Body of pancreas (tissue), 4 donors: ENCODE measurements around the gene EMP2. TPM values are rescaled to one million over a fixed set of nuclear protein-coding genes. Genes with fewer than 3 reads are reported as not detected.

Experiments
- ATAC-seq: fragments of 150-250 bp; one replicate; pipeline ENCODE4 v1.9.1; 2016
- DNase-seq, 4 donors: peaks; one replicate each; pipeline ENCODE4 v3.0.0-alpha.2; 2019
- H3K27ac ChIP-seq, 4 donors: fragments of 200-600 bp; sonication (generic); 1 replicate in 3 of 4; 2 replicates in 1 of 4; pipeline versions ENCODE4 v1.5.1 to v1.6.1; 2016 to 2019; ENCODE audit warnings: mild to moderate bottlenecking in 1 of 4, mixed read lengths in 1 of 4, moderate library complexity in 1 of 4
- H3K27me3 ChIP-seq, 2 donors: fragments of 200-600 bp; sonication (generic); one replicate each; pipeline ENCODE4 v1.6.0; 2016; ENCODE audit warnings: mild to moderate bottlenecking in 1 of 2
- H3K36me3 ChIP-seq, 2 donors: fragments of 200-600 bp; sonication (generic); replicated peaks in 1 of 2; 2 replicates each; pipeline ENCODE4 v1.5.1; 2016; ENCODE audit warnings: low read depth in 2 of 2; ENCODE audit not compliant: insufficient read depth in 1 of 2
- H3K4me1 ChIP-seq: fragments of 200-600 bp; sonication (generic); one replicate; pipeline ENCODE4 v1.6.0; 2016
- H3K4me3 ChIP-seq, 2 donors: fragments of 200-600 bp; sonication (generic); 1 replicate in 1 of 2; 2 replicates in 1 of 2; pipeline ENCODE4 v1.5.1; 2016 to 2019
- H3K9me3 ChIP-seq, 3 donors: fragments of 200-600 bp; sonication (generic); 1 replicate in 2 of 3; 2 replicates in 1 of 3; pipeline ENCODE4 v1.5.1; 2016
- CTCF ChIP-seq, 7 experiments: fragments of 450-650 bp in 4 of 7; fragments of 200-600 bp in 3 of 7; sonication (generic) in 3 of 7; IDR thresholded peaks; one replicate each; pipeline ENCODE4 v1.5.1; 2016 to 2019; ENCODE audit warnings: antibody characterized with exemption in 7 of 7
- POLR2A ChIP-seq, 3 donors: fragments of 450-650 bp; IDR thresholded peaks; one replicate each; pipeline ENCODE4 v1.6.1; 2016; ENCODE audit warnings: antibody characterized with exemption in 3 of 3, mild to moderate bottlenecking in 2 of 3
- WGBS, 2 donors: methylation state at CpG; one replicate each; pipeline ENCODE4 v1.1.5; 2017; 5-methylcytosine and 5-hydroxymethylcytosine counted together
- intact Hi-C: fragments of 100-400 bp; cut with DNase I; formaldehyde crosslinking; loops from one replicate; pipeline ENCODE4 v1.15.1; 2023
- total RNA-seq, 2 donors: library from RNA; depleted of rRNA; stranded (reverse); fragments of >200 nt; gene quantifications; one replicate each; pipeline ENCODE4 v1.1.0, GENCODE V29; 2016

Gene EMP2
- total RNA-seq, 2 donors from 2014 or later = 8.6 to 17.9 TPM

GRCh38 chr16:10577305-10578202 is 2.8 kb downstream of the EMP2 start:
- H3K9me3 ChIP-seq = no peaks in the 10 kb centered on the region
- no peaks in the 10 kb centered on the region for H3K27me3 ChIP-seq
- 32 to 41% methylated on average over 11 to 17 of the region's 17 CpGs for WGBS, 2 donors
- DNase-seq = peak in 2 of 4 donors; percentile 36 to 40
- no peak for ATAC-seq
- peak overlapping the region in 3 of 4 donors; percentile 2 to 28 (median 25) for H3K27ac ChIP-seq
- no peaks in the 10 kb centered on the region for H3K36me3 ChIP-seq
- intact Hi-C loops = no loop called here
- TF ChIP-seq POLR2A (IDR thresholded peaks at IDR 0.05) (no peak), CTCF (IDR thresholded peaks at IDR 0.05) (no peak)
- H3K4me1 ChIP-seq = peaks cover 40% of the 10 kb centered on the region
- no peak overlapping the region for H3K4me3 ChIP-seq

- intact Hi-C loops = no loop called here
- no peak for TF ChIP-seq POLR2A (IDR thresholded peaks at IDR 0.05)
- TF ChIP-seq CTCF (IDR thresholded peaks at IDR 0.05) = no peak
- DNase-seq (no peak), ATAC-seq (no peak)
- no peak overlapping the region for H3K4me3 ChIP-seq
- WGBS, 2 donors = 72 to 78% methylated on average over 5 to 17 of the region's 17 CpGs
- H3K9me3 ChIP-seq = no peaks in the 10 kb centered on the region
- peak overlapping the region in 1 of 4 donors; percentile 30 for H3K27ac ChIP-seq
- H3K36me3 ChIP-seq = no peaks in the 10 kb centered on the region
- no peaks in the 10 kb centered on the region for H3K27me3 ChIP-seq
- peaks cover 40% of the 10 kb centered on the region for H3K4me1 ChIP-seq
Observed at GRCh38 chr16:10576390-10577304, 3.8 kb downstream of the EMP2 start.

GRCh38 chr16:10575506-10576130 is 4.8 kb downstream of the EMP2 start:
- TF ChIP-seq CTCF (IDR thresholded peaks at IDR 0.05) = no peak
- no peak for TF ChIP-seq POLR2A (IDR thresholded peaks at IDR 0.05)
- no peak for ATAC-seq
- Histone ChIP-seq H3K9me3 (no peaks in the 10 kb centered on the region), H3K4me1 (peaks cover 35% of the 10 kb centered on the region), H3K27me3 (no peaks in the 10 kb centered on the region), H3K36me3 (no peaks in the 10 kb centered on the region), H3K27ac (no peak overlapping the region), H3K4me3 (no peak overlapping the region)
- 75 to 87% methylated on average over 4 of the region's 4 CpGs for WGBS, 2 donors
- intact Hi-C loops = no loop called here
- DNase-seq = no peak

DNA sequence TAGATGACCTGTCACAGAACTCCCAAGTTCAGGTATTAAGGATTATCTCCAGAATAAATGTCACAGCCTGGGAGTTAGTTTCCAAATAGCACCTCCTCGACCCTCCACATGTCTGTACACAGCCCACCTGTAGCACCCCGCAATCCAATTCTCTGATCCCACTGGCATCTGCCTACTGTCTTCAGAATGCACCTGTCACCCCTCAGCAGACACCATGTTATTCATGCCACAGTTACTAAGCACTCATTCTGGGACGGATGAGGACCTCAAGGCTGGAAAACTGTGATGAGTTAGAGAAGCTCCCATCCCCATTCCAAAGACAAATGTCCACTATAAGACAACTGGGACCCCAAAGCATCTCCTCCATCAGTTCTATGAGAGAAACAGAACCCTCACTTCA is 7.8 kb downstream of the EMP2 start:
- Histone ChIP-seq H3K4me3 (no peak overlapping the region), H3K27me3 (no peaks in the 10 kb centered on the region), H3K4me1 (peaks cover 10% of the 10 kb centered on the region), H3K36me3 (no peaks in the 10 kb centered on the region), H3K9me3 (no peaks in the 10 kb centered on the region), H3K27ac (no peak overlapping the region)
- intact Hi-C loops = no loop called here
- no peak for ATAC-seq
- WGBS, 2 donors = 64 to 76% methylated on average over 3 of the region's 3 CpGs
- TF ChIP-seq CTCF (IDR thresholded peaks at IDR 0.05) = no peak
- no peak for TF ChIP-seq POLR2A (IDR thresholded peaks at IDR 0.05)
- DNase-seq = no peak
